Erythroblast (primary cell): ENCODE measurements around the gene BNIP1.

Source experiments
- GATA1 ChIP-seq: IDR thresholded peaks from 2 replicates; pipeline ENCODE4 v1.6.1; 2011; ENCODE audit warnings: low read depth, mild to moderate bottlenecking, control low read depth, low read length, moderate library complexity
- POLR2A ChIP-seq: IDR thresholded peaks from 2 replicates; pipeline ENCODE4 v1.6.1; 2011; ENCODE audit warnings: mild to moderate bottlenecking, low read length

- TF ChIP-seq POLR2A = no peak
- TF ChIP-seq GATA1 = no peak
Measured at GRCh38 chr5:173198049-173198448, 53.7 kb downstream of the BNIP1 start.
